K562 (cell line): ENCODE results near the gene CLCN1.

Source experiments
- ESRRB ChIP-seq: fragments of 250-450 bp; sonication (Bioruptor Pico); IDR thresholded peaks from 2 replicates; pipeline ENCODE4 v1.5.0; 2020; ENCODE audit warnings: mild to moderate bottlenecking, moderate library complexity, borderline replicate concordance
- MYNN ChIP-seq, 2 experiments: sonication (generic); formaldehyde crosslinking in 1 of 2; IDR thresholded peaks; 2 replicates each; pipeline versions ENCODE4 v1.5.0 to v1.6.1; 2016 to 2020; ENCODE audit warnings: antibody characterized with exemption in 1 of 2, missing genetic modification reagents in 1 of 2
- POLR2A ChIP-seq: fragments of 450-650 bp; conservative IDR thresholded peaks from 2 replicates; pipeline ENCODE4 v1.6.1; 2016
- RERE ChIP-seq: sonication (generic); formaldehyde crosslinking; IDR thresholded peaks from 2 replicates; pipeline ENCODE4 v1.8.0; 2023; ENCODE audit warnings: missing genetic modification reagents, mild to moderate bottlenecking, borderline replicate concordance
- ZNF507 ChIP-seq: conservative IDR thresholded peaks from 2 replicates; pipeline ENCODE4 v1.6.1; 2017; ENCODE audit warnings: missing genetic modification characterization, missing compliant biosample characterization

DNA sequence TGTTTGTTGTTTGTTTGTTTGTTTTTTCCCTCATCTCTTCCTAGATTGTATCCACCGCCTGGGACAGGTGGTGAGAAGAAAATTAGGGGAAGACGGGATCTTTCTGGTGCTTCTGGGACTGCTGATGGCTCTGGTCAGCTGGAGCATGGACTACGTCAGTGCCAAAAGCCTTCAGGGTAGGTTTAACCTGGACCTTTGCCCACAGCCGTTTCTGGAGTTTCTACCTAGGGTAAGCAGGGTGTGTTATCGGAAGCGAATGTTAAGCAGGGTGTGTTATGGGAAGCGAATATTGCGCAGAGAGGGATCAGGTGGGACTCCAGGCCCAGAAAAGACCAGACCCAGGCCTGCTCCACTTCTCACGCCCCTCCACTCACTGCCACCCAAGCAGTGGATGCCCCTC lies 4.7 kb downstream of the CLCN1 start:
- no peak for TF ChIP-seq POLR2A
- no peak for TF ChIP-seq MYNN (IDR thresholded peaks at IDR 0.05)
- TF ChIP-seq MYNN (CRISPR knock-in tag; IDR thresholded peaks at IDR 0.05) = no peak
- TF ChIP-seq ESRRB (CRISPR knock-in tag) = no peak
- TF ChIP-seq ZNF507 (tag) = no peak
- no peak for TF ChIP-seq RERE (CRISPR knock-in tag)
